ENCODE data around the gene DNAH17. TPM values are rescaled to one million over a fixed set of nuclear protein-coding genes. Genes with fewer than 3 reads are reported as not detected.

Gene DNAH17
- total RNA-seq, 1 donor from 2014 or later, result not detected

GRCh38 chr17:78414178-78415162, 162.7 kb downstream of the DNAH17 start:
- Histone ChIP-seq H2AFZ (replicated peaks) (no peak overlapping the region), H3K27me3 (no peaks in the 10 kb centered on the region), H3K27ac (no peak overlapping the region), H3K36me3 (no peaks in the 10 kb centered on the region), H3K4me3 (no peak overlapping the region), H3K9me3 (ENCODE audit: low read depth) (no peaks in the 10 kb centered on the region), H3K4me1 (no peaks in the 10 kb centered on the region), H3K79me2 (ENCODE audit: low read depth) (peaks cover 20% of the 10 kb centered on the region), H3F3A (ENCODE audit: low read depth) (no peaks in the 10 kb centered on the region), H3K9ac (no peak overlapping the region), H3K4me2 (no peak overlapping the region), H4K20me1 (ENCODE audit: low read depth) (peaks cover 23% of the 10 kb centered on the region)
- H3K4me1 Mint-ChIP-seq, result no peaks in the 10 kb centered on the region
- H3K27me3 Mint-ChIP-seq (ENCODE audit: insufficient read depth, low read depth), result no peaks in the 10 kb centered on the region
- no peaks in the 10 kb centered on the region for H3K9me3 Mint-ChIP-seq
- H3K4me3 Mint-ChIP-seq, result no peak overlapping the region
- H3K36me3 Mint-ChIP-seq, result peaks cover 5% of the 10 kb centered on the region
- TF ChIP-seq EZH2phosphoT487 (IDR thresholded peaks at IDR 0.05), result no peak
- no peak for TF ChIP-seq EZH2 (IDR thresholded peaks at IDR 0.05)
- TF ChIP-seq CTCF (IDR thresholded peaks at IDR 0.05), result no peak
- H3K27ac Mint-ChIP-seq, result no peak overlapping the region
- DNase-seq (ENCODE audit: low spot score), result no peak

- Mint-ChIP-seq H3K36me3 (peaks cover 5% of the 10 kb centered on the region), H3K9me3 (no peaks in the 10 kb centered on the region), H3K27ac (no peak overlapping the region), H3K4me3 (no peak overlapping the region), H3K27me3 (ENCODE audit: insufficient read depth, low read depth) (no peaks in the 10 kb centered on the region), H3K4me1 (peaks cover 4% of the 10 kb centered on the region)
- H3K4me3 ChIP-seq, result no peak overlapping the region
- no peaks in the 10 kb centered on the region for H3K36me3 ChIP-seq
- H3K9me3 ChIP-seq (ENCODE audit: low read depth), result no peaks in the 10 kb centered on the region
- peaks cover 41% of the 10 kb centered on the region for H3K79me2 ChIP-seq (ENCODE audit: low read depth)
- H2AFZ ChIP-seq (replicated peaks), result no peak overlapping the region
- H3K27ac ChIP-seq, result no peak overlapping the region
- no peaks in the 10 kb centered on the region for H3F3A ChIP-seq (ENCODE audit: low read depth)
- no peak for TF ChIP-seq EZH2phosphoT487 (IDR thresholded peaks at IDR 0.05)
- no peak for TF ChIP-seq EZH2 (IDR thresholded peaks at IDR 0.05)
- peak; percentile 51 for TF ChIP-seq CTCF (IDR thresholded peaks at IDR 0.05)
- peak; percentile 31 for DNase-seq (ENCODE audit: low spot score)
- no peak overlapping the region for H3K9ac ChIP-seq
- no peak overlapping the region for H3K4me2 ChIP-seq
- peaks cover 44% of the 10 kb centered on the region for H4K20me1 ChIP-seq (ENCODE audit: low read depth)
- H3K27me3 ChIP-seq, result no peaks in the 10 kb centered on the region
- H3K4me1 ChIP-seq, result no peaks in the 10 kb centered on the region
Measured at GRCh38 chr17:78412403-78412802, 164.8 kb downstream of the DNAH17 start.

GRCh38 chr17:78411241-78411857, 165.8 kb downstream of the DNAH17 start:
- Mint-ChIP-seq H3K27ac (peak overlapping the region; percentile 34), H3K36me3 (peaks cover 2% of the 10 kb centered on the region), H3K27me3 (ENCODE audit: insufficient read depth, low read depth) (no peaks in the 10 kb centered on the region), H3K4me1 (peaks cover 4% of the 10 kb centered on the region), H3K9me3 (no peaks in the 10 kb centered on the region), H3K4me3 (no peak overlapping the region)
- no peak for DNase-seq (ENCODE audit: low spot score)
- Histone ChIP-seq H2AFZ (replicated peaks) (no peak overlapping the region), H3K27me3 (no peaks in the 10 kb centered on the region), H3K4me2 (no peak overlapping the region), H3K4me1 (no peaks in the 10 kb centered on the region), H3K4me3 (no peak overlapping the region), H3K36me3 (no peaks in the 10 kb centered on the region), H3K9me3 (ENCODE audit: low read depth) (no peaks in the 10 kb centered on the region), H3K79me2 (ENCODE audit: low read depth) (peaks cover 48% of the 10 kb centered on the region), H4K20me1 (ENCODE audit: low read depth) (peaks cover 49% of the 10 kb centered on the region), H3K9ac (no peak overlapping the region), H3K27ac (no peak overlapping the region), H3F3A (ENCODE audit: low read depth) (no peaks in the 10 kb centered on the region)
- TF ChIP-seq EZH2 (IDR thresholded peaks at IDR 0.05) (no peak), EZH2phosphoT487 (IDR thresholded peaks at IDR 0.05) (no peak), CTCF (IDR thresholded peaks at IDR 0.05) (no peak)
